NCI-H2081 (cell line): ENCODE measurements around the gene RAPGEF4.

Source experiments
- DNase-seq, 2 experiments: peaks; one replicate each; lab custom pipeline; 2025; lab: John Stamatoyannopoulos, UW

The RAPGEF4 gene

DNA sequence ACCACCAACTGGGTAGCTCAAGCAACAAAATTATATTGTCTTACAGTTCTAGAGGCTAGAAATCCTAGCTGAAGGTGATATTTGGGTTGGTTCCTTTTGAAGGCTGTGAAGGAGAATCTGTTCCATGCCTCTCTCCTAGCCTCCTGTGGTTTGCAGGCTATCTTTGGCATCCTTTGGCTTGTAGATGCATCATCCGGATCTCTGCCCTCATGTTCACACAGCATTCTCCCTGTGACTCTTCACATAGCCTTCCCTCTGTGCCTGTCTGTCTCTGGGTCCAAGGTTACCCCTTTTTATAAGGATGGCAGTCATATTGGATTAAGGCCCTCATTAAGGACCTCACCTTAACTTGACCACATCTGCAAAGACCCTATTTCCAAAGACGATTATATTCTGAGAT lies 261.4 kb downstream of the RAPGEF4 start:
- DNase-seq: no peak

DNA sequence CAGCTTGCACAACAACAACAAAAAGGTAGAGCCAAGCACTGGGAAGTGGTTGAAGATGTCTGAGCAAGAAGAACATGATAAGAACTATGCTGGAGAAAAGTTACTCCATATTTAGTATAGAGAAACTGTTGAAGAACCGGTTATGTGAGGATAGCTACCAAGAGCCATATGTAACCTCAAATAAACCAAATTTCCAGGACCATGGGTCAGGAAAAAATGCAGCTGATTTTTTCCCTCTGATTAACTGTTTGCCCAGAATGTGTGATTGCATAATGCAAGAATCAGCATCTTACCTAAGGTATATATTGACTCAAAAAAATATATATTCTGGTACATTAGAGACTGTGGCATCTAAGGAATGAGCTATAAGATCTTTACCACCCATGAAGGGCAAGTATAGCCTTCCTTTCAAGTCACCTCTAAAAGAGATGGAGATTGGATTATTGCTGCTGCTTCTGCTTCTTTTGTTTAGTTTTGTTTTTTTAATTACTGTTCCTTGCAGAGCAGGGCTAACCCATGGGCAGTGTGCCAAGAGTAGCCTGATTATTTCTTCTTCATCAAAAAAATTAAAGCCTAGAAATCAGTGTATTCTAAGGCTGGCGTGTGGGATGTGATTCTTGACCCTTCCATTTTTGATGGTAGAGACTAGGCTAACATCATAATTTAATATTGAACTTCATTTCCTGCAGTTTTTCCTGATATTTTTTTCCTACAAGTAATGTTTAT lies 263.1 kb downstream of the RAPGEF4 start:
- no peak for DNase-seq

DNA sequence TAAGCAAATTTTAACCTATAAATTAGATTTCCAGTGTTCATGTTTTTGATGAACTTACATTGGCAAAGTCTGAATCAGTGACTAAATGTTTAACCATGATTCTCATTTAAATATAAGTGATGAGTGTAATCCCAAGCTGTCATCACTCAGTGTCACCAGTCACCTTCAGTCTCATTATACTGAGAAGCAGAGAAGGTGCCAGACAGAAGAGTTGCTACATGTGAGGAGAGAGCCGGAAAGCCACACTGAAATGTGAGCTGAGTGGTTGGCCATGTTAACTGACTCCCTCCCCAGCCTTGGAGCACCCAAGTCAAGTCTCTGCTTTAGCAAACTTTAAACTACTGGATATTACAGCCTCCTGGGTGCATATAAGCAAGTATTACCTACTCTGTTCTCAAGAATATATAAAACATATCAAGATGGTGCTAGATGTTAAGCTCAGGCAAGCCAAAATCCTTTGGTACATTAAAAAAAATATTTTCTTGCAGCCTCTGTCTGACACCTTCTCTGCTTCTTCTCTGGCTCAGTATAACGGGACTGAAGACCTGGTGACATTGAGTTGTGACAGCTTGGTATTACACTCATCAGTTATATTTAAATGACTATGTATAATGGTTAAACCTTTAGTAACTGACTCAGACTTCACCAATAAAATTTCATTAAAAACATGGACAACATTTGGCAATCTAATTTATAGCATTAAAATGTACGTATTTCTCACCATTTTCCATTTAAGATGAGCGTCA lies 264.2 kb downstream of the RAPGEF4 start:
- no peak for DNase-seq

DNA sequence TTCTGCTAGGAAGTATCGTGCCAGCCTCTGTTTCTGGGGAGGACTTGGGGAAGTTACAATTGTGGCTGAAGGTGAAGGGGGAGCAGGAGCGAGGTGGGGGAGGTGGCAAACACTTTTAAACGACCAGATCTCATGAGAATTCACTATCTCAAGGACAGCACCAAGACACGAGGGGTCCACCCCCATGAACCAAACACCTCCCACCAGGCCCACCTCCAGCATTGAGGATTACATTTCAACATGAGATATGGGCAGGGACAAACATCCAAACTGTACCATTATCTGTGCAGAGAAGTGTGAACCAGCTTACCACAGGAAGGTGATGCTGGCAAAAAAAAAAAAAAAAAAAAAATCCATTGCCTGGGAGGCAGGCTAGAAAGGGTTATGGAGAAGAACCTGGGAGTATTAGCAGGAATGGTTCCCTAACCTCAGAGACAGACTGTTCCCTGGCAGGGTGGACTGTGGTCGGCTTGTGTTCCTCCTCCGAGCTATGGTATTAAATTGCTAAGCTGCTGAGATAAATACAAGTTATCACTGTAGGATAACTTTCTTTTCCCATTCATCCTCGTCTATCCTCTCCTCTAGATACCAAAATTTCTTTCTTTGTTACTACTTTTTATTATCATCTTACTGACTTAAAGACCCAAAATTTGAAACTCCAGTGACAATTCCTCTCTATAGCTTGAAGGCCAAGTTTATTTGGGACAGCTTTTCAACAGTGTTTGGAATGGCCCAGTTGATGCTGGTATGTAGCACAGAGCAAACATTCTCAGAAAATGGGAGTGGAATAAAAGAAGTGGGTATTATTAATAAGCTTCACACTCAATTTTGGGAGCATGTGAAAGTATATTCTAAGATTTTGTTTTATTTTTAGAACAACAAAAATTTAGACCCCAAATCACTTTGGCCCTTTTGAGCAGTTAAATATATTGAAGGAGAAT lies 266.3 kb downstream of the RAPGEF4 start:
- DNase-seq: no peak

DNA sequence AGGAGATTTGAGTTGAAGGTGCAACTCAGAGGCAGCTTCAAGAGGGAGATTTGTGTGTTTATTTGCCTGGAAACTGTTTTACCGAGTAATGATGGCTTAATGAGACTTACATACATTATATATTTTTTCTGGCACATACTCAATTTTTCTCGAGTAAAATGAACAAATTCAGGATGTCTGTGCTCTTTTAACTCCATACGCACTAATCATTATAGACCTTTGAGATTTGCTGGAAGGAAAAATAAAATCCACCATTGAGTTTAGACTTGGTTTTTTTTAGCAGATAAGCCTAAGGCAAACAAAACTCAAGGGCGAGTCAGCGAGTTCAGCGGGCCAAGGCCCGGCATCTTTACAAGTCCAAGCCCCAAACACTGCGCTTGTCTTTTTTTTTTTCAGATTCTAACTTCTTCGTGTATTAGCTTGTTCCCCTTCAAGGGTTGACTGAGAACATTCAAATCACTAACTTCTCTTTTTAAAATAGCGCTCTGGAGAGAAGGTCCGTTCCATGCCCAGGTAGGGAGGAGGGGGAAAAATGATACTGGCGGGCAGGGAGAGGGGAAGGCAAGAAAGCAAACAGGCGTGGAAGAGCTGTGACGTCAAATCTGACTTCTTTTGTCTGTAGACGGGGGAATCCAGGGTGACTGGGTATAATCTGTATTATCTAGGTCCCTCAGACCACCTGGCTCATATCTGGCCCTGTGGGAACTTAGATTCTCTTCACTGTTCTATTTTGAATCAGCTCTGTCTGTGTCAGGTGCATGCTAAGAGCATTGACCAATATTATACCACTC lies 267.3 kb downstream of the RAPGEF4 start:
- DNase-seq: no peak

DNA sequence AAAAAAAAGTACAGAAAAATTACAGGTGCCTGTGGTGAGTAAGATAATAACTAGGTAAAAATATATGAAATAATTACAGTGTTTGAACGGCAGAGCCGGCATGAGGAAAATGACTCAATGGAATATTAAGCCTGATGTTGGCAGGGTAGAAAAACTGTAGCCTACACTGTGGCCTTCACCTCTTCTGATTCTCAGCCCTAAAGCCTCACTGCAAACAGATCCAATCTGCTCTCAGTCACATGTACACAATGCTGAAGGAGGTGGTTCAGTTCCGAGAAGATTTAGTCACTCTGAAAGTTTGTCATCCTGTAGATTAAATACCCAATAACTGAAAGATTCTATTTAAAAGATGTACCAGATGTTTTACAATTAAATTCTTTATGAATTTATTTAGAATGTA lies 273.1 kb downstream of the RAPGEF4 start:
- DNase-seq: no peak

DNA sequence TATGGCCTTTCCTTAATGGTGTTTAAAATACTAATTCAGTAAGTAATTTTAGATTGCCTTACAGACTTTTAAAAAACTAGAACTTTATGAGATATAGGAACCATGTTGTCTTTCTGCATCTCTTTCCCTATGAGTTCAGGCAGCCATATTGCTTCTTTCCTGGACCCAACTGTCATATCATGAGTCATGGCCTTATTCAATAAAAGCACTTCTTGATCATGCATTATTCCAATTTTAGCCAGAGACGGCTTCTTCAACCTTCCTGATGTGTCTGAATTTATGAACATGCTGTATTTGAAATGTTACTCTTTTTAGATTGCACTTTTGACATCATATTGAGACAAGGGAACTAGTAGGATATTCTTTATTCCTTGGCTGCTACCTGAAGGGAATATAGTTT lies 274.6 kb downstream of the RAPGEF4 start:
- DNase-seq: no peak

DNA sequence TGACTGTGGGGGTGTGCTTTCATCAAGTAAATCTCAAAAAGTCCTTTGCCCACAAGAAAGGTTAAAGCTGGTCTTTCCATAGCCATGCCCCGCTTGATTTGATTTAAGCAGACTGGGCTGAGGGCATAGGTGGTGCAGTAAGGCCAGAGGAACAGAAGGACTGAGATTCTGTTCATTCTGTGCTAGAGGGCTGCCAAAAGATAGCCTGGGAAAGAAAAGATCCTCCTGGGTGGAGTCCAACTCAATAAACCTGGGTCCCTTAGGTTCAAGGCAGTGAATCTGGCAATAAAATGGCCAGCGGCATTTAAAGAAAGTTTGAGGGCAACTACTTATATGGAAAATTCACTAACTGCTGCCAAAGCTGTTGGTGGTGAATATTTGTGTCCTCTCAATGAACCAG lies 280.8 kb downstream of the RAPGEF4 start:
- no peak for DNase-seq

DNA sequence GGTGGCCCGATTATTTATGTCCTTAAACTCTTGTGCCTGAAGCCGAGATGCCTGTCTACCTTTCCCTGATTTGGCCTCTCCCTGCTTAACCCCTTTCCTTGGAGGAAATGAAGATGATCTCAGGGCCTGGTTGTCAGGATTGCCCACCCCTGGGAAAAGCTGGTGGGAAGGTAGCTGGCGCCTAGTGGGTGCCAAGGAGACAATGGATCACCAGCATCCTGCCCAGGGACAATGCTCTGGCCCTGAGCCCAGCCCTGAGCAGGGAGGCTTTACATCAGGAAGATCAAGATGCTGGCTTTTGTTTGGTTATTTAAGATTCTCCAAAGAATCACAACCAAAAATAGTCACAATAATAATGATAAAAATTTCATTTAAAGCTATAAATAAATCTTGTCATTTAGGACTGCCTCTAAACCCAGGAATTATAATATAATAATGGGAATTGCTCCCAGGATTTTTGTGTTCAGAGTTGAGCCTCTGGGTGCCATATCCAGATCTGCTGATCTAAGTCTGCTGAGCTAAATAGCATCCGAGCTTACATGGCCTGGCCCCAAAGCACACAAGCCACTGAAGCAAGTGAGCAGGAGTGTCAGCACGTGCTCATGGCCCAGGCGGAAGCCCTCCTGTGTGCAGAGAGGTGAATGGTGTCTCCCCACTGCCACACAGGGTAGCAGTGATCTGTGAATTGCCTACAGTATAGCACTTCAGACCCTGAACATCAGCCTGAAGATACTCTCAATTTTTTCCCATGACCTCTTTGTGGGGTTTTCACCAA lies 282.2 kb downstream of the RAPGEF4 start:
- no peak for DNase-seq

DNA sequence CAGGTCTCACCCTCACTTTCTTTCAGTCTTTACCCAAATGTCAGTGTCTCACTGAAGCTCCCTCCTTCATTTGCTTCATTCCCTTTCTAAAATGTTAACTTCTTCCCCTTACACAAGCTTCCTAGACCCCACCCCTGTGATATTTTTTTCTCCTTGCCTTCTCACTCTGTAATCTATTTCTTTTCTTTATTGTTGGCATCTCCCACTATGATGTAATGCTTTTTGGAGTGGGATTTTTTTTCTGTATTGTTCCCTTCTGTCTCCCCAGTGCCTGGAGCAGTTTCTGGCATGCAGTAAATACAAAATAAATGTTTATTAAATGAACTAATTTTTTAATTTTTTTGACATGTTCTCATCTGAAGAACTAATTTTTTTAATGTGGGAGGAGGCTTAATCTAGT lies 284.1 kb downstream of the RAPGEF4 start:
- DNase-seq: no peak

DNA sequence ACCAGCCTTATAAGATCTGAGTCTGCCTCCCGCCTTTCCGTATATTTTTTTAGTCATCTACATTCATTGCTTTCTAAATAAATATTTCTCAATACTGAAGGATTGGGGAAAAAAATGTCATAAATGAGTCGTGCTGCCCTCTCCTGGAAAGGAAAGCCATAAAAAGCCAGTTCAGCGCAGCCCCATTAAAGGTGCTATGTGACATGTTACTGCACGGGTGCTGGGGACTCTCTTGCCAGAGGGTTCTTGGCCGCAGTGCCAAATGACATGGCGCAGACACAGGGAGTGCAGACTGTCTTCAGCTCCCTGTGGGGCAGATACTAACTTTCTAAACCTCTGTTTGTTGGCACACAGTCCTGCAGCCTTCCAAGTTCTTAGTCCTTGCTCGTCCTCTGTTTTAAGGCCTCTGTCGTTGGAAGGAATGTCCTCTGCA lies 286.3 kb downstream of the RAPGEF4 start:
- no peak for DNase-seq

DNA sequence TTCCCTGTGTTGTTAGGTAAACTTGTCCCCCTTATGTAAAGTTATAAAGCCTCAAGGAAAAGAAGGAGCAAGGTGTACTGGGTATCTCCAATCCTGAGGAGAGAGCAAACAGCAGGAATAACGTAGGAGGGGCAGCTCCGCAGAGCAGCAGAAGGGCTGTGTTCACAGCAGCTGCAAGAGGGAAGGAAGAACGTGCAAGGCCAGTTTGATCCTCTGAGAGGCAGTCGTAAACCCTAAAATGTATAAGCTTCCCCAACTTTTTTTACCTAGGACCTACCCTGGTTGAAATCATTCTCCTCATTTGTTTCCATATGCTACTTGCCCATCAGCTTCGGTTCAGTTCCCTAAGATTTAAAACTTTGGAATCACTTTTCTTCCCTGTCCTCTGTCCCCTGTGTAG lies 288.1 kb downstream of the RAPGEF4 start:
- DNase-seq: no peak

DNA sequence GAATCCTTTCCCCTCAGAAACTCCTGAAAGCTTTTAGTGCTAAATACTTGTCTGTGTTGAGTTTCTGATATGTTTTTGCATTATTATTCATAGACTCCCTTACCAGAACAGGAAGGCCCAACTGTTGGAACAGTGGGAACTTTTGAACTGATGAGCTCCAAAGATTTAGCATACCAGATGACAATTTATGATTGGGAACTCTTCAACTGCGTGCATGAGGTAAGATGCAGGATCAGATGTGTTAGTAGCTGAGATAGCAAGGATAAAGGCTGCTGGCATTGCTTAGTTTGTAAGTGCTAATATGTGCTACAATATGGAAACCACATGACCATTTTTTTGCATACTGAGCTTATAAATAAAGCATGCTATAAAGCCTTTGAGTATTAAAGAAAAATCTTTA lies 290.8 kb downstream of the RAPGEF4 start:
- DNase-seq: no peak

DNA sequence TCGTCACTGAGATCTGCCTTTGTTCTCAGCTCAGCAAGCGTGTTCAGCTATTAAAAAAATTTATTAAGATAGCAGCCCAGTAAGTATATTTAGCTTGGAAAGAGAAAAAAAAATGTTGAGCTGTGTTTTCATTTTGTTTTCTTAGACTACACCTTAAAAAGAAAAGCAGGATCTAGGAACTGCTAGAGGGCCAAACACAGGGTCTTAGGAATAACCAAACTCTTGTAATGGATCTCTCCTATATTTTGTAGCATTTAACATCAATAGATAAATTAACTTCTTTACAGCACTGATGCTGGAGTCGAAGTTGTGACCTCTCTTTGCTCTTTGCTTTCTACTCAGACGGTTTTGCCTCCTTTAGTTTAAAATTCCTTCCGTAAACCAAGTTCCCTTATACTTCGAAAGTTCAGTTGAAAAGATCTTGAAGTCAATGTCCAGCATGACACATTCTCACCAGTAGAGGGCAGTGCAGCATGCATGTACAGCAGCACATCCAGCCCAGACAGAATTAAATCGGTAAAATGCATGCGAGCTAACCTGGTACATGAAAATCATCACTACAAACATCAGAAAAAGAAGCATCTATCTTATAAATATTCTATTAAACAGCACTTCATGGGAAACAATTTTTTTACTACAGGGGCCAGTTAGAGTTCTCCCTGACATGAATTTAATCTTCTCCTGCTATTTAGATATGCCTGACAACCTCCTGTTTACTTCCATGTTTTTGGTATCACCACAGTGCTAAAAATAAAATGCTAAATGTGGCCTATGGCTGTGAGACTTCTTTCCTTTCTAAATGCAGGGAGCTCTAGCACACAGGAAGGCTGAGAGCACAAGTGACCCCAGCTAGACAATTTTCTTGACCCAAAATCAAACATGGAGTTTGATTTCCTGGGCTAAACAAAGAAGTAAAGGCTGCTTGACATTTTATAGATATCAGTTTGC lies 291.8 kb downstream of the RAPGEF4 start:
- peak; percentile 70 to 83 for DNase-seq

DNA sequence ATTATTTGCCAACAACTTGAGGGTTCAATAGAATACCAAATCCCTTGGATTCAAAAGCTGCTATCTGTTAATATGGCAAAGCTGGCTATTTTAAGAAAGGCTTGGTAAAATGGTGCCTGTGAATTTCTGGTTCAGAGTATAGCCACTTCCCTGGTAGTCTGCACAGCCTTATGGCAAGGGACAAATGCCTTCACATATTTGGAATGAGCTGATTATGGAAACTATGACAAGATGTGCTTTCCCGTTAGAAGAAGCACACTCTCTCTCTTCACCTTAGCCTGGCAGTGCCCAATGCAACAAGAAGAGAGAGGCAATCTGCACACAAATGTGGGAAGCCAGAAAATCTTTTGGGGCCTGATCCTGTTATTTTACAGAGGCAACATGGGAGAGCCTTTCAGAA lies 292.5 kb downstream of the RAPGEF4 start:
- DNase-seq: no peak

DNA sequence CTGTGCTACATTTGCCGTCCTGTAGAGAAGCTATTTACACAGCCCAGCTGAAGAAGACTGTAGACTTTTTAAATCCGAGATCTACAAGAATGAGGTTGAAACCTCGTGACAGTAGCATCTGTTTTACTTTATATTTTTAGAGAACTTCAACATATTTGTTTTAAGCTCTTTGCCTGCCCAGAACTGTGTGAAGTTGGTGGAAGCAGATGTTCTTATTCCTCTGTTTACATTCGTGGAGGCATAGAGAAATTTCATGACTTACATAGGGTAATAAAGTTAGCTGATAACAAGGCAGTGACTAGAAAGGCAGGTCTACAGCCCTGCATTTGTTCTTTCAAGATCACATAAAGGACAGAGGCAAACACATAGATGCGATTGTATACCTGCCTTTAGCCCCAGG lies 293.0 kb downstream of the RAPGEF4 start:
- no peak for DNase-seq

DNA sequence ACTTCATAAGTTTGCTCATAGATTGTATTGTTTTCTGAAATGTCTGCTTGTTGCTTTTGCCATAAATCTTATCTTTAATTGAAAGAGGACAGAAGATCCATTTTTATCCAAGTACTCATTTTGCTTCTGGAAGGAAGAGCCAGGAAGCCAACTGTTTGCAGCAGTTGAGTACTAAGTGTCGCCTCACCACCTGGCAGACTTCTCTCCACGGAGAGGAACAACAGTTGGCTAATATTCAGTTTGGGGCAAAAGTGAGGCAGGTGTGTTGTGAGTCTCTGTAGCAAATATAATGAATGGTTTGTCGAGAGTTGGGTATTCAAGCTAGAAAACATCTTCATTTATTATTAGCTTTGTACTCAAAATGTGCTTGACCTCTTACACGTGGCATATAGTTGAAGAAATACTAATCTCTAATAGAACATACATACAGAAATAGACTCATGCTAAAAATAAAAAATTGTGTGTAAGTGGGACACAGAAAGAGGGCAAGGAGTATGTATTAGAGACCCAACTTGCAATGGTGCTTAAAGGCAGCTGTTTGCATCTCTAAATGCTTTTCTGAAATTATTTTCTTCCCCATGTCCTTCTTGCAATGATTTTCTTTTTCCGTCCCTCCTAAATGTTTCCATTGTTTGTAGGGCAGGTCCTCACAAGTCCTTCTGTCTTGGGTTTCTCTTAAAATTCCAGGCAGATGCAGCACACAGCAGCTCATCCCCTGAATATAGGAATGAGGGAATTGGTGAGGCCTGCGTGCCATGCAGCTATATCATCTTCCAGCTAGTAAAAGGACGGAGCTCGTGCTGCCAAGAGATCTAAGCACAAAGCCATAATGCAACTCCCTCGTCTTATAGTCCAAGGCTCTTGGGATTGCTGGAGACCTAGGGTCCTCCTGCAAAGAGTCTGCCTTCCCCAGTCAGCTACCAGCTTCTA lies 295.2 kb downstream of the RAPGEF4 start:
- peak in 1 of 2 experiments; percentile 21 for DNase-seq

DNA sequence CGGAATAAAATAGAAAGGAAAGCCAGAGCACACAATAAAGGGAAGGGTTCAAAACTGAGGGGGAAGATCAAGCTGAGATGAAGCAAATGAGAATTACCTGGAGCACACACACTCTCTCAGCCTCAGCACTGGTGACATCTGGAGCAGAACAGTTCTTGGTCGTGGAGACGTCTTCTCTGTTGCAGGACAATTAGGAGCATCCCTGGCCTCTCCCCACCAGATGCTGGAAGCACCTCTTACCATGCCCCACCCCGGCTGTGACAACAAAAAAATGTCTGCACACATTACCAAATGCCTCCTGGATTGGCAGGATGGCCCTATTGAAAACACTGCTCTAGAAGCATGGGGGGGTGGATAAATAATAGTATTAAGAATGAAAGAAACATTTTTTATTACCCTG lies 296.4 kb downstream of the RAPGEF4 start:
- no peak for DNase-seq

DNA sequence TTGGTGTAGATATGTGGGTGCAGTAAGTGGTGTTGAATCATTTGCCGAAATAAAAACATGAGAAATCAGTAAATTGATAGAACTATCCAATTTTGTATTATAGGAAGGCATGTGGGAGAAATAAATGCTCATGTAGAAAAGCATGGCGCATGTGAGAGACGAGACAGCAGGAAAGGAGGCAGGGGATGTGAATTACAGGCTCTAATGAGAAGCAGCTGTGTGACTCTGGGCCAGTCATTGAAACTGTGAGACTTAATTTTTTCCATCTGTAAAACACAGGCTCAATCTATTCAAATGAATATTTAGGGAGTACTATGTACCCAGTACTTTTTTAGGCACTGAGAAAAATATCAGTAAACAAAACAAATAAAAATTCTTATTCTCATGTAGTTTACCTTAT lies 297.4 kb downstream of the RAPGEF4 start:
- no peak for DNase-seq
